Left ventricle myocardium inferior (tissue), 1 donor: Measurements from ENCODE around the gene STK16. TPM values are rescaled to one million over a fixed set of nuclear protein-coding genes. Genes with fewer than 3 reads are reported as not detected.

Experiments
- DNase-seq: peaks from one replicate; pipeline ENCODE4 v3.0.0-alpha.2; 2020
- H3K27ac ChIP-seq: fragments of 200-600 bp; replicated peaks from 2 replicates; pipeline ENCODE4 v1.8.0; 2021
- H3K27me3 ChIP-seq: fragments of 200-600 bp; 2 replicates; pipeline ENCODE4 v1.8.0; 2021; ENCODE audit warnings: low read depth
- H3K36me3 ChIP-seq: fragments of 200-600 bp; 2 replicates; pipeline ENCODE4 v1.8.0; 2021
- H3K4me1 ChIP-seq: fragments of 200-600 bp; 2 replicates; pipeline ENCODE4 v1.8.0; 2021
- H3K4me3 ChIP-seq: fragments of 200-600 bp; 2 replicates; pipeline ENCODE4 v1.8.0; 2021; ENCODE audit warnings: mild to moderate bottlenecking, moderate library complexity
- H3K9me3 ChIP-seq: fragments of 200-600 bp; replicated peaks from 2 replicates; pipeline ENCODE4 v1.8.0; 2021
- CTCF ChIP-seq: fragments of 200-600 bp; IDR thresholded peaks from 2 replicates; pipeline ENCODE4 v1.8.0; 2021; ENCODE audit warnings: antibody characterized with exemption, mild to moderate bottlenecking, borderline replicate concordance
- intact Hi-C: fragments of 100-400 bp; cut with micrococcal nuclease; formaldehyde crosslinking; loops from one replicate; pipeline ENCODE4 v1.11.0; 2022
- total RNA-seq: library from RNA; stranded (reverse); fragmentation: NEBNext Ultra II Directional; extraction: Animal tissue kit (Norgen Biotek cat#: 25700); gene quantifications from one replicate; pipeline ENCODE4 v1.2.1, GENCODE V29; 2021
- donor health status: DM: no; HTN: yes; CAD: no; lungs with severe emphysema.

Gene STK16
- total RNA-seq, 1 donor from 2014 or later = 19.2 TPM

GRCh38 chr2:219204425-219205164, 40.7 kb upstream of the STK16 start:
- Histone ChIP-seq H3K27me3 (peaks cover 4% of the 10 kb centered on the region), H3K27ac (no peak overlapping the region), H3K4me1 (peaks cover 27% of the 10 kb centered on the region), H3K36me3 (peaks cover 16% of the 10 kb centered on the region), H3K4me3 (no peak overlapping the region), H3K9me3 (no peaks in the 10 kb centered on the region)
- intact Hi-C loops = no loop called here
- no peak for TF ChIP-seq CTCF
- no peak for DNase-seq

- H3K27ac ChIP-seq = no peak overlapping the region
- peaks cover 21% of the 10 kb centered on the region for H3K36me3 ChIP-seq
- peaks cover 27% of the 10 kb centered on the region for H3K4me1 ChIP-seq
- no peaks in the 10 kb centered on the region for H3K27me3 ChIP-seq
- no peak for TF ChIP-seq CTCF
- H3K9me3 ChIP-seq = no peaks in the 10 kb centered on the region
- no peak for DNase-seq
- H3K4me3 ChIP-seq = no peak overlapping the region
- intact Hi-C loops = no loop called here
Measured at GRCh38 chr2:219205165-219205538, 40.1 kb upstream of the STK16 start.

- no peaks in the 10 kb centered on the region for H3K27me3 ChIP-seq
- H3K4me1 ChIP-seq = peaks cover 27% of the 10 kb centered on the region
- H3K27ac ChIP-seq = peak overlapping the region; percentile 97
- no peaks in the 10 kb centered on the region for H3K9me3 ChIP-seq
- H3K4me3 ChIP-seq = peak overlapping the region; percentile 81
- peaks cover 28% of the 10 kb centered on the region for H3K36me3 ChIP-seq
- intact Hi-C loops = no loop called here
- DNase-seq = no peak
- no peak for TF ChIP-seq CTCF
Measured at GRCh38 chr2:219205981-219206327, 39.3 kb upstream of the STK16 start.

GRCh38 chr2:219206328-219207133, 38.7 kb upstream of the STK16 start, which contains the start of gene ZFAND2B:
Gene ZFAND2B (plus strand): TSS chr2:219206782. CDS start chr2:219206988, 206 bp downstream.
- peak; percentile 33 for TF ChIP-seq CTCF
- no peaks in the 10 kb centered on the region for H3K27me3 ChIP-seq
- peaks cover 31% of the 10 kb centered on the region for H3K36me3 ChIP-seq
- peak; percentile 94 for DNase-seq
- H3K4me3 ChIP-seq = peak within 1 kb of the TSS; percentile 81
- intact Hi-C loops = no loop called here
- H3K9me3 ChIP-seq = no peaks in the 10 kb centered on the region
- H3K4me1 ChIP-seq = peaks cover 27% of the 10 kb centered on the region
- peak within 1 kb of the TSS; percentile 97 for H3K27ac ChIP-seq

GRCh38 chr2:219207134-219207883, 38.0 kb upstream of the STK16 start:
- DNase-seq = no peak
- no peak for TF ChIP-seq CTCF
- peaks cover 37% of the 10 kb centered on the region for H3K36me3 ChIP-seq
- H3K27me3 ChIP-seq = no peaks in the 10 kb centered on the region
- H3K4me1 ChIP-seq = peaks cover 27% of the 10 kb centered on the region
- intact Hi-C loops = no loop called here
- no peaks in the 10 kb centered on the region for H3K9me3 ChIP-seq
- H3K27ac ChIP-seq = peak overlapping the region; percentile 97
- peak overlapping the region; percentile 81 for H3K4me3 ChIP-seq
